OCI-LY7 (cell line): ENCODE measurements around the gene PIGM.

Experiments
- EZH2phosphoT487 ChIP-seq: fragments of 200-600 bp; sonication (generic); IDR thresholded peaks from 2 replicates; pipeline ENCODE4 v1.6.1; 2018; ENCODE audit warnings: low read depth, borderline replicate concordance, mild to moderate bottlenecking, mixed run types, antibody characterized with exemption, low read length, moderate library complexity, mixed read lengths
- TF ChIP-seq, protein P1 (sequence below): fragments of 200-600 bp; sonication (generic); conservative IDR thresholded peaks from 2 replicates; pipeline ENCODE4 v1.5.1; 2014; ENCODE audit warnings: mild to moderate bottlenecking, antibody characterized with exemption, low read length, moderate library complexity, mixed read lengths

DNA sequence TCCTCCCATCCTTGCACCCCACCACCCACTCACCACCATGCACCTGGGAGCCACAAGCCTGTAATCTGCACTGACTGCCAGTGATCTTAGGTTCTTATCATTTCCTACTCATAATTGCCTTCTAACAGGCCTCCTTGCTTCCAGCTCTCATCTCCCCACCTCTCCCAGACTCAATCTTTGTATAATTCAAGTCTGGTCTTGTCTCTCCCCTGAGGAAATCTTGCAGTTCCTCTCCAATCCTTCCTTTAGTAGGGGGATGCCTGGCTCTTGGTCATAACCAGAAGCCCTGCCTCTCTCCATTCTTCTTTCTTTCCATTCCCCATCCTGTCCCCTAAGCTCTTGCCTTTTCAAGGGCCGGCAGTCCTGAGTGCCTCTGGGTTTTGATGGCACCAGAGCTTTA, 27.8 kb downstream of the PIGM start:
- TF ChIP-seq, protein P1, sequence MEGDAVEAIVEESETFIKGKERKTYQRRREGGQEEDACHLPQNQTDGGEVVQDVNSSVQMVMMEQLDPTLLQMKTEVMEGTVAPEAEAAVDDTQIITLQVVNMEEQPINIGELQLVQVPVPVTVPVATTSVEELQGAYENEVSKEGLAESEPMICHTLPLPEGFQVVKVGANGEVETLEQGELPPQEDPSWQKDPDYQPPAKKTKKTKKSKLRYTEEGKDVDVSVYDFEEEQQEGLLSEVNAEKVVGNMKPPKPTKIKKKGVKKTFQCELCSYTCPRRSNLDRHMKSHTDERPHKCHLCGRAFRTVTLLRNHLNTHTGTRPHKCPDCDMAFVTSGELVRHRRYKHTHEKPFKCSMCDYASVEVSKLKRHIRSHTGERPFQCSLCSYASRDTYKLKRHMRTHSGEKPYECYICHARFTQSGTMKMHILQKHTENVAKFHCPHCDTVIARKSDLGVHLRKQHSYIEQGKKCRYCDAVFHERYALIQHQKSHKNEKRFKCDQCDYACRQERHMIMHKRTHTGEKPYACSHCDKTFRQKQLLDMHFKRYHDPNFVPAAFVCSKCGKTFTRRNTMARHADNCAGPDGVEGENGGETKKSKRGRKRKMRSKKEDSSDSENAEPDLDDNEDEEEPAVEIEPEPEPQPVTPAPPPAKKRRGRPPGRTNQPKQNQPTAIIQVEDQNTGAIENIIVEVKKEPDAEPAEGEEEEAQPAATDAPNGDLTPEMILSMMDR: no peak
- TF ChIP-seq EZH2phosphoT487: no peak
